Vagina (tissue), 2 donors: Measurements from ENCODE around the gene LRRC49. TPM values are rescaled to one million over a fixed set of nuclear protein-coding genes. Genes with fewer than 3 reads are reported as not detected.

Experiments
- DNase-seq, 2 donors: peaks; one replicate each; pipeline ENCODE4 v3.0.0-alpha.2; 2017; ENCODE audit errors: extremely low spot score in 2 of 2
- H3K27ac ChIP-seq: fragments of 200-600 bp; sonication (generic); one replicate; pipeline ENCODE4 v1.5.1; 2019
- H3K27me3 ChIP-seq: fragments of 200-600 bp; sonication (generic); one replicate; pipeline ENCODE4 v1.5.1; 2019
- H3K36me3 ChIP-seq, 2 donors: fragments of 200-600 bp; sonication (generic); one replicate each; pipeline ENCODE4 v1.5.1; 2017 to 2019
- H3K4me1 ChIP-seq: fragments of 200-600 bp; sonication (generic); one replicate; pipeline ENCODE4 v1.5.1; 2019
- H3K4me3 ChIP-seq, 2 donors: fragments of 200-600 bp; sonication (generic); 1 replicate in 1 of 2; 2 replicates in 1 of 2; pipeline ENCODE4 v1.5.1; 2016 to 2019
- H3K9me3 ChIP-seq: fragments of 200-600 bp; sonication (generic); one replicate; pipeline ENCODE4 v1.5.1; 2019
- CTCF ChIP-seq, 3 experiments: fragments of 450-650 bp in 2 of 3; fragments of 200-600 bp in 1 of 3; sonication (generic) in 1 of 3; IDR thresholded peaks; one replicate each; pipeline ENCODE4 v1.5.1; 2017 to 2019; ENCODE audit warnings: antibody characterized with exemption in 3 of 3, mild to moderate bottlenecking in 2 of 3, moderate library complexity in 2 of 3
- POLR2A ChIP-seq, 2 donors: fragments of 450-650 bp; IDR thresholded peaks; one replicate each; pipeline ENCODE4 v1.6.1; 2017; ENCODE audit warnings: antibody characterized with exemption in 2 of 2, mild to moderate bottlenecking in 2 of 2, moderate library complexity in 2 of 2
- POLR2AphosphoS5 ChIP-seq, 2 donors: sonication (generic); formaldehyde crosslinking; IDR thresholded peaks; one replicate each; pipeline ENCODE4 v1.9.0; 2017; ENCODE audit warnings: antibody characterized with exemption in 2 of 2, mild to moderate bottlenecking in 2 of 2, low read depth in 1 of 2; ENCODE audit not compliant: insufficient read depth in 1 of 2
- intact Hi-C: fragments of 100-400 bp; cut with DNase I; formaldehyde crosslinking; loops from one replicate; pipeline ENCODE4 v1.15.1; 2023
- total RNA-seq: library from RNA; depleted of rRNA; stranded (reverse); fragments of >200 nt; gene quantifications from one replicate; pipeline ENCODE4 v1.2.3, GENCODE V29; 2016

Gene LRRC49
- total RNA-seq, 1 donor from 2014 or later, result 8.8 TPM

DNA sequence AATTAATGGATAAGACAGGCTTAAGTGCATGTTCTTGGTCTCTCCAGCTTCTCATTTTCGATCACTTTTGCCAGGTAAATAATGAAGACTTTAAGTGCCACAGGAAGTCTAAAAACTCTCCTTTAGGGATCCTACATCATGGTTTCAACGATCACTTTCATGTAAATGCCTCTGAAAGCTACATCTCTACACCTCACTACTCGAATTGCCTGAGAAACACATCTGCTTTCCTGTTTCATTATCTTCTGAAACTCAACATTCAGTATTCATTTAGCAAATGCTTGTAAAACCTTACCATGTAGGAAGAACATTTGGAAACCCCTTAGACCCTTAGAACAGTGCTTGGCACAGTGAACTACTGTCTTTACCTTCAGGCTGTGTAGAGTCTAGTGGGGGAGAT is 16.6 kb upstream of the LRRC49 start:
- no peak for TF ChIP-seq POLR2A (IDR thresholded peaks at IDR 0.05)
- no peak for TF ChIP-seq POLR2AphosphoS5 (IDR thresholded peaks at IDR 0.05; ENCODE audit: insufficient read depth in 1 of 2, low read depth in 1 of 2)
- intact Hi-C loops, result loop anchor here (5.0 kb wide), 1 partner anchor 54 kb away; no protein-coding TSS in a partner anchor
- H3K27ac ChIP-seq, result no peak overlapping the region
- H3K4me3 ChIP-seq, result no peak overlapping the region
- no peaks in the 10 kb centered on the region for H3K4me1 ChIP-seq
- no peak for DNase-seq
- H3K9me3 ChIP-seq, result no peaks in the 10 kb centered on the region
- H3K27me3 ChIP-seq, result no peaks in the 10 kb centered on the region
- no peaks in the 10 kb centered on the region for H3K36me3 ChIP-seq

DNA sequence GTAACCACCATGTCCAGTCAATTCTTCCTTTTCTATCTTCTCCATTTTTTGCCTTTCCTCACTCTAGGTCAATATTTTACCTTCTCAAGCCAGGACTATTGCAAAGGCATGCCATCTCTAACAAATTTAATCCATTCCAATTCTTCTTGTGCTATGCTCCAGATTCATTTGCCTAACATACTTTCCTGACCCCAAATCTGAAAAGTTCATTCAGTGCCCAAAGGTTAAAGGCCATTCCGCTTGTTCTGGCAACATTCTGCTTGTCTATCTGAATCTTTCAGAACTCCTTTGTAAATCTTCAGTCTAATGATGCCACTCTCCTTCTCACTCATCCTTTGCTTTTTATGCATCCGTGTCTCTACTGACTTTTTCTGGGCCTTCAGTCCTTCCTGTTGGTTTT is 15.9 kb upstream of the LRRC49 start:
- Histone ChIP-seq H3K36me3 (no peaks in the 10 kb centered on the region), H3K27me3 (no peaks in the 10 kb centered on the region), H3K27ac (no peak overlapping the region), H3K9me3 (no peaks in the 10 kb centered on the region), H3K4me1 (no peaks in the 10 kb centered on the region), H3K4me3 (no peak overlapping the region)
- intact Hi-C loops, result loop anchor here (5.0 kb wide), 1 partner anchor 54 kb away; no protein-coding TSS in a partner anchor
- TF ChIP-seq POLR2AphosphoS5 (IDR thresholded peaks at IDR 0.05; ENCODE audit: insufficient read depth in 1 of 2, low read depth in 1 of 2) (no peak), CTCF (IDR thresholded peaks at IDR 0.05) (no peak), POLR2A (IDR thresholded peaks at IDR 0.05) (no peak)
- DNase-seq, result no peak

- H3K9me3 ChIP-seq, result no peaks in the 10 kb centered on the region
- H3K4me3 ChIP-seq, result no peak overlapping the region
- TF ChIP-seq POLR2AphosphoS5 (IDR thresholded peaks at IDR 0.05; ENCODE audit: insufficient read depth in 1 of 2, low read depth in 1 of 2) (no peak), CTCF (IDR thresholded peaks at IDR 0.05) (no peak), POLR2A (IDR thresholded peaks at IDR 0.05) (no peak)
- intact Hi-C loops, result loop anchor here (5.0 kb wide), 1 partner anchor 57 kb away; no protein-coding TSS in a partner anchor
- H3K4me1 ChIP-seq, result no peaks in the 10 kb centered on the region
- H3K36me3 ChIP-seq, result no peaks in the 10 kb centered on the region
- H3K27ac ChIP-seq, result no peak overlapping the region
- no peak for DNase-seq
- H3K27me3 ChIP-seq, result no peaks in the 10 kb centered on the region
These were observed 13.2 kb upstream of the LRRC49 start for GRCh38 chr15:70879401-70879800.

DNA sequence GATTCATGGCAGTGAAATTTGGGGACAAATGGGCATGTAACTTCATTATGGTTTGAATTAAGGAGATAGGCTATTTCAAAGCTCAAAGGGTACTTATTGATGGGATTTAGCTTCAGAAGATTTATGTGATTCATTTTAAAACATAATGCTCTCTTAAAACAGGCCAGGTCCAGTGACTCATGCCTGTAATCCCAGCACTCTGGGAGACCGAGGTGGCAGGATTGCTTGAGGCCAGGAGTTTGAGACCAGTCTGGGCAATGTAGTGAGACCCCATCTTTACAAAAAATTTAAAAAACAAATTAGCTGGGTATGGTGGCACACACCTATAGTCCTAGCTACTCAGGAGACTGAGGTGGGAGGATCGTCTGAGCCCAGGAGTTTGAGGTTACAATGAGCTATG is 11.8 kb upstream of the LRRC49 start:
- intact Hi-C loops, result no loop called here
- no peaks in the 10 kb centered on the region for H3K9me3 ChIP-seq
- H3K27me3 ChIP-seq, result no peaks in the 10 kb centered on the region
- no peaks in the 10 kb centered on the region for H3K4me1 ChIP-seq
- TF ChIP-seq POLR2A (IDR thresholded peaks at IDR 0.05) (no peak), CTCF (IDR thresholded peaks at IDR 0.05) (no peak), POLR2AphosphoS5 (IDR thresholded peaks at IDR 0.05; ENCODE audit: insufficient read depth in 1 of 2, low read depth in 1 of 2) (no peak)
- no peak overlapping the region for H3K4me3 ChIP-seq
- DNase-seq, result no peak
- no peaks in the 10 kb centered on the region for H3K36me3 ChIP-seq
- H3K27ac ChIP-seq, result no peak overlapping the region

- no peak for DNase-seq
- Histone ChIP-seq H3K4me3 (no peak overlapping the region), H3K9me3 (no peaks in the 10 kb centered on the region), H3K27me3 (no peaks in the 10 kb centered on the region), H3K4me1 (no peaks in the 10 kb centered on the region), H3K36me3 (no peaks in the 10 kb centered on the region), H3K27ac (no peak overlapping the region)
- TF ChIP-seq CTCF (IDR thresholded peaks at IDR 0.05) (no peak), POLR2AphosphoS5 (IDR thresholded peaks at IDR 0.05; ENCODE audit: insufficient read depth in 1 of 2, low read depth in 1 of 2) (no peak), POLR2A (IDR thresholded peaks at IDR 0.05) (no peak)
- intact Hi-C loops, result no loop called here
These were observed 10.3 kb upstream of the LRRC49 start for GRCh38 chr15:70882361-70882760.
